HT-29 (cell line): ENCODE measurements around the gene TM9SF3. TPM values are rescaled to one million over a fixed set of nuclear protein-coding genes. Genes with fewer than 3 reads are reported as not detected.
"Not testable (repeated sequence)": the region's sequence is repeated elsewhere in the genome, so short reads cannot be mapped to it uniquely, and the experiment has no call there.

Experiments used
- DNase-seq: peaks from one replicate; pipeline ENCODE4 v3.0.0-alpha.2; 2015; ENCODE audit warnings: low spot score
- total RNA-seq: library from RNA; depleted of rRNA; stranded (reverse); fragments of >200 nt; shearing (Covaris generic); gene quantifications from 2 replicates; pipeline ENCODE4 v1.2.3, GENCODE V29; 2014

The TM9SF3 gene
- total RNA-seq, 1 experiment from 2014 or later: 52.0 TPM

GRCh38 chr10:96600337-96600736 is 13.5 kb upstream of the TM9SF3 start:
- no peak for DNase-seq

- DNase-seq: no peak
Observed at GRCh38 chr10:96598846-96599245, 12.0 kb upstream of the TM9SF3 start.

- DNase-seq: peak; percentile 39
Observed at GRCh38 chr10:96596422-96597407, 9.9 kb upstream of the TM9SF3 start.

DNA sequence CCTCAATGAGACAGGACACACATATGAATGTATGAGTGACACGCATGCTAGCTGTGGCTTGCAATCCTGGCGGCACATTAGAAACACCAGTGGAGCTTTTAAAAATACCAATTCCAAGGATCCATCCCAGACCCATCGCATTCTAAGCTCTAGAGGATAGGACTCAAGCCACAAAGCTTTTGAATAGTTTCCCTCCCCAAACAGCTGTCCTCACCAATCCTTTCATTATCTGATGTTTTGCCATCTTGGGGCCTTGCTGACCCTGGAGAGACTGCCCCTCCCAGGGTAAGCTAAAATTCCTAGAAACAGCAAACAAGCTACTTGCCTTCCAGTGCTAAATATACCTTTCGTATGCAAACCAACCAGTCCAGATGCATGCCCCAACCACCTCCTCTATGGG is 8.9 kb upstream of the TM9SF3 start:
- DNase-seq: no peak

DNA sequence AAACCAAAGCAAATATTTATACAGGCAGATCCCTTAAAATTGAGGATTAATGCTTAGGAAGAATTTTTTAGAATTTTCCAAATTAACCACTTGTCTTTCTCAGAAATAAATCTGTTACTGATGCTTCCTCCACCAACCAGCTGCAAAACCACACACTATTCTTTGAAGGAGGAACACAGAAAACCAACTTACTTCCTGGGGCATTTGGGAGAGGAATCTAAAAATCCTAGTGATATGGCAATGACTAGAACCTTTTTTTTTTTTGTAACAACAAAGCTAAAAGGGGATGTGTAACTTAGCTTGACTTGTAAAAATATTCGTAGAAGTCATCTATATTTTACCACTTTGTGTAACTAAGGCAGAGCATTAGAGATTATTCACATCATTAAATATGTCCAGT is 5.1 kb upstream of the TM9SF3 start:
- DNase-seq: no peak

- DNase-seq: no peak
Observed at GRCh38 chr10:96588616-96589419, 2.0 kb upstream of the TM9SF3 start.

DNA sequence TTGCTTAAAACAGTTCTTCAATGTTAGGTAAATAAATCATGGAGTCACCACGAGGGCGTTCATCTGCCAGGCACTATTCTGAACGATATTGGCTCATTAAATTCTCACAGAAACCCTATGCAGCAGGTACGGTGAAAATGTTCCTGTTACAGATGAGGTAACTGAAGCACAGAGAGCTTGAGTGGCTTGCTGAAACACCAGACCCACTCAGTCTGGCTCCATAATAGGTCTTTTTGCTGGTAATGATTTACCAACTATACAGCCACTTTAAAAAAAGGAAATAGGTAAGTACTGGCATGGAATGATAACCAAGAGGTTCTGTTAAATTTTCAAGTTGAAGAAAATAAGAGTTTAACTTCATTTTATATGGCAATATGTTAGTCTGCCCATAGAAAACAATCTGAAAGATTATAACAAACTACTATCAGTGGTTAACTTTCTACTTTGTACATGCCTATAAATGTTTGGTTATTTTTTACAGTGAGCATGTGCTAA is 1.3 kb upstream of the TM9SF3 start:
- peak; percentile 45 for DNase-seq

DNA sequence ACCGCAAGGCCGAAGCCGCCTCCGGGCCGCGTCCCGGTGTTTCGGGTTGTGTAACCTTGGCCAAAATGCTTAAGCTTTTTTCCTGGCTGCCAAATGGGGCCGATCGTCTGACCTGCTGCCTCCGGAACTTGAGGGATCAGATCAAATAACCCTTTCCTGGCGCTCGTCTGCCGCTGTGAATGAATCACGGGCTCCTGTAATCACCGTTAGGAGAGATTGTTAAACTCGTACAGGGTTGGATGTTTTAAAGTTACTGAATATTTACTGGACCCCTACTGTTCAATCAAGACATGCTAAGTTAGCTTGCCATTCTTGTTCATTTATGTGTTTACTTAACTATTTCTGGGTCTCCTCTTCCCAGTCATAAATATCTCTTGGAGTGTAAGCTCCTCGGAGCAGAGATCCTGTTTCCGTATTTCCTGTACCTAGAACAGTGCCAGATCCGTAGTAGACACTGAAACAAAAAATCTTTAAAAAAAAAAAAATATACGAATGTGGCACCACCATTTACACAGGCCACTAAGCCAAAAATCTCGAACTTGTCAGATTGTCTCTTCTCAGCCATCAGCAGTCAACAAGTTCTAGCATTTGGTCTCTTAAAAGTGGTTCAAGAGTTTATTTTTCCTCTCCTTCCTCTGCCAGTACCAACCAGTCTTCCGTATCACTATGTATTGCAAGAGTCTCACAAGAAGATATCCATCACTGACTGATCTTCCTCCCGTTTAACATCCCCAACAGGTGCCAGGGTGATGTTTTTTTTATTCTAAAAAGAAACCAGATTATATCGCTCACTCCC is 650 bp upstream of the TM9SF3 start:
- DNase-seq: peak; percentile 80

- peak; percentile 81 for DNase-seq
Observed at GRCh38 chr10:96585736-96586418, 935 bp downstream of the TM9SF3 start.

- no peak for DNase-seq
Observed at GRCh38 chr10:96584474-96584873, 2.3 kb downstream of the TM9SF3 start.

DNA sequence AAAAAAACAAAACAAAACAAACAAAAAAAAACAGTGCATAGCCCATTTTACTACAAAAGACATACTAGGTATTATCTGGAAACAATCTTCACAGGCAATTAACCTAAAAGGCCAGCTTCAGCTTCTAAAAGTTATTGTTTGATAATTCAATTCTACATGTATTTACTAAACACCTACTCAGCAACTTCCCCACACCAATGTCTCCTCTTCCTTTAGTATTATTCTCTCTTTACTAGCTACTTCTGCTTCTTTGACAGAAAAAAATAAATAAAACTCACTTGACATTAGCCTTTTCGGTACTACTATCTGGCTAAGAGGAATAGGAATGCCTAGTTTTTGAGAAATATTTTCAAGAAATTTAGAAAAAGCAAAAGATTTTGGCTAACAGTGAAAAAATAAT is 2.8 kb downstream of the TM9SF3 start:
- no peak for DNase-seq

GRCh38 chr10:96579133-96579532 is 7.7 kb downstream of the TM9SF3 start:
- DNase-seq: no peak

DNA sequence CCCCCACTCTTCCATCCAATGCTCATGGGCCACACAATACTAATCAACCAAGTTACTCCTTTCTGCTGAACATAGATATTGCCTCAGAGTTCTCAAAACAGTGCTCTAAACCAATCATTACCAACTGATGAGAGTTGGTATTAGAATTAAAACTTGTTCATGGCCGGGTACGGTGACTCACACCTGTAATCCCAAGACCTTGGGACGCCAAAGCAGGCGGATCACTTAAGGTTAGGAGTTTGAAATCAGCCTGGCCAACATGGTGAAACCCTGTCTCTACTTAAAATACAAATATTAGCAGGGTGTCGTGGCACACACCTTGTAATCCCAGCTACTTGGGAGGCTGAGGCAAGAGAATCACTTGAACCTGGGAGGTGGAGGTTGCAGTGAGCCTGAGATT is 8.2 kb downstream of the TM9SF3 start:
- DNase-seq: no peak

- peak; percentile 28 for DNase-seq
Observed at GRCh38 chr10:96578022-96578421, 8.8 kb downstream of the TM9SF3 start.

- DNase-seq: peak; percentile 52
Observed at GRCh38 chr10:96577069-96577468, 9.7 kb downstream of the TM9SF3 start.

- no peak for DNase-seq
Observed at GRCh38 chr10:96576277-96576980, 10.4 kb downstream of the TM9SF3 start.

GRCh38 chr10:96574564-96574963 is 12.2 kb downstream of the TM9SF3 start:
- not testable (repeated sequence) for DNase-seq

DNA sequence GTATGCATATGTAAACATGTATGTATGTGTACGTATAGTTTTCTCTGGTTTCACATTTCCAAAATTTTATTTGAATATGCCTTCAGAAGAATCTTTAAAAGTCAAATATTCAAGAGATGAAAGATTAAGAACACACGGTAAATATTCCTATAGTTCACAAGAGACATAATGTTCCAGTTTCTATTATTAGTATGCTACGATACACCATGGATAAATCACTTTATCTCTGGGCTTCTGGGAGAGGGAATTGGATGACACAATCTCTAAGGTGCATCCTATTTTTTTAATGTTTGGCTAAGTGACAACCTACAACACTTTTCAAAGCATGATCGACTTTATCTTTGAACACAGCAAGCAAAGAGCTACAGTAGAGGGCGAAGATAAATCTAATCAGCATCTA is 13.8 kb downstream of the TM9SF3 start:
- no peak for DNase-seq

- DNase-seq: no peak
Observed at GRCh38 chr10:96570983-96571964, 15.5 kb downstream of the TM9SF3 start.
